K562 (cell line): ENCODE data around the gene OFD1. TPM values are rescaled to one million over a fixed set of nuclear protein-coding genes. Genes with fewer than 3 reads are reported as not detected.

Source experiments
- ATAC-seq: fragments of 200-7000 bp; cut with Tn5 transposase; 3 replicates; pipeline ENCODE4 v1.9.1; 2020; ENCODE audit warnings: moderate library complexity
- BruUV-seq: library from RNA; stranded (reverse); fragments of 400-500 nt; replicated peaks from 2 replicates; lab custom pipeline; 2021; lab: Mats Ljungman, UMichigan
- CTCF ChIA-PET: fragments of 300-600 bp; formaldehyde crosslinking; extraction: SDS; loops from one replicate; lab custom pipeline; 2021; ENCODE audit warnings: low intra/inter-chr PET ratio; lab: Yijun Ruan, JAX
- POLR2A ChIA-PET: fragments of 300-600, 350-650 bp; sonication (Branson Sonifier 250); formaldehyde crosslinking; extraction: SDS; loops from one replicate; lab custom pipeline; 2021; ENCODE audit warnings: antibody characterized with exemption, inconsistent platforms; lab: Yijun Ruan, JAX
- DNase-seq, 4 experiments: peaks; one replicate each; pipeline versions ENCODE4 v3.0.0 to v3.0.0-alpha.2; 2011 to 2018; ENCODE audit warnings: low spot score in 3 of 4, mixed read lengths in 3 of 4; ENCODE audit errors: extremely low read depth in 1 of 4
- FAIRE-seq: peaks from 2 replicates; lab custom pipeline; 2011; peaks lifted over from hg19 to GRCh38; lab: Jason Lieb, UNC
- H2AFZ ChIP-seq: 2 replicates; pipeline ENCODE4 v1.6.0; 2011; ENCODE audit warnings: low read depth, low read length, control low read depth, inconsistent platforms
- H3K27ac ChIP-seq: fragments of 200-600 bp; 3 replicates; pipeline ENCODE4 v1.8.0; 2011; ENCODE audit warnings: low read depth, mild to moderate bottlenecking, control low read depth, inconsistent platforms, low read length, moderate library complexity, mixed read lengths; ENCODE audit errors: extremely low read depth
- H3K27me3 ChIP-seq, 2 experiments: fragments of 300-600 bp in 1 of 2; 2 replicates in 1 of 2; 3 replicates in 1 of 2; pipeline versions ENCODE4 v1.6.0 to v1.8.0; 2011; ENCODE audit warnings: inconsistent platforms in 2 of 2, low read length in 2 of 2, mild to moderate bottlenecking in 1 of 2, mixed read lengths in 1 of 2, moderate library complexity in 1 of 2; ENCODE audit not compliant: control insufficient read depth in 2 of 2, insufficient read depth in 2 of 2
- H3K36me3 ChIP-seq: fragments of 300-600 bp; 3 replicates; pipeline ENCODE4 v1.8.0; 2011; ENCODE audit warnings: mild to moderate bottlenecking, low read length, inconsistent platforms; ENCODE audit not compliant: control insufficient read depth, insufficient read depth
- H3K4me1 ChIP-seq, 2 experiments: fragments of 200-600 bp in 1 of 2; replicated peaks in 1 of 2; 2 replicates in 1 of 2; 3 replicates in 1 of 2; pipeline versions ENCODE4 v1.5.1 to v1.8.0; 2011; ENCODE audit warnings: inconsistent platforms in 2 of 2, low read length in 2 of 2, mild to moderate bottlenecking in 1 of 2, mixed read lengths in 1 of 2, moderate library complexity in 1 of 2; ENCODE audit not compliant: control insufficient read depth in 2 of 2, insufficient read depth in 2 of 2
- H3K4me2 ChIP-seq: 2 replicates; pipeline ENCODE4 v1.6.1; 2011; ENCODE audit warnings: low read length, control low read depth, inconsistent platforms, mixed read lengths; ENCODE audit not compliant: insufficient read depth
- H3K4me3 ChIP-seq: fragments of 200-600 bp; sonication (generic), shearing (Covaris generic); 2 replicates; pipeline ENCODE4 v1.5.1; 2016; ENCODE audit warnings: control low read depth, inconsistent platforms
- H3K79me2 ChIP-seq: fragments of 200-600 bp; 3 replicates; pipeline ENCODE4 v1.8.0; 2011; ENCODE audit warnings: low read length, inconsistent platforms; ENCODE audit not compliant: control insufficient read depth, insufficient read depth
- H3K9ac ChIP-seq, 2 experiments: 2 replicates each; pipeline versions ENCODE4 v1.6.0 to v1.6.1; 2011; ENCODE audit warnings: low read depth in 2 of 2, low read length in 2 of 2, control low read depth in 1 of 2, inconsistent platforms in 1 of 2, mild to moderate bottlenecking in 1 of 2, mixed read lengths in 1 of 2; ENCODE audit not compliant: insufficient read depth in 1 of 2
- H3K9me1 ChIP-seq: one replicate; pipeline ENCODE4 v1.6.0; 2011; ENCODE audit warnings: inconsistent platforms, mild to moderate bottlenecking, low read length, moderate library complexity; ENCODE audit not compliant: control insufficient read depth, insufficient read depth
- H3K9me3 ChIP-seq: replicated peaks from 2 replicates; pipeline ENCODE4 v1.5.1; 2011; ENCODE audit warnings: low read depth, low read length, inconsistent platforms; ENCODE audit not compliant: control insufficient read depth, insufficient read depth
- H4K20me1 ChIP-seq: replicated peaks from 2 replicates; pipeline ENCODE4 v1.6.1; 2011; ENCODE audit warnings: low read length, inconsistent platforms, mixed read lengths; ENCODE audit not compliant: control insufficient read depth, insufficient read depth
- ARNT ChIP-seq, 2 experiments: fragments of 450-650 bp; IDR thresholded peaks; 2 replicates each; pipeline ENCODE4 v1.6.1; 2016; ENCODE audit warnings: mild to moderate bottlenecking in 1 of 2
- ATF1 ChIP-seq, 2 experiments: fragments of 450-650 bp in 1 of 2; IDR thresholded peaks; 2 replicates each; pipeline ENCODE4 v1.6.1; 2016; ENCODE audit warnings: missing compliant biosample characterization in 1 of 2, missing genetic modification characterization in 1 of 2
- CHD4 ChIP-seq: fragments of 200-600 bp; sonication (generic); IDR thresholded peaks from 3 replicates; pipeline ENCODE4 v1.6.1; 2012; ENCODE audit warnings: low read depth, mild to moderate bottlenecking, mixed read lengths, low read length, inconsistent platforms; ENCODE audit not compliant: insufficient read depth, insufficient replicate concordance, poor library complexity, severe bottlenecking
- ESRRB ChIP-seq: fragments of 250-450 bp; sonication (Bioruptor Pico); IDR thresholded peaks from 2 replicates; pipeline ENCODE4 v1.5.0; 2020; ENCODE audit warnings: mild to moderate bottlenecking, moderate library complexity, borderline replicate concordance
- MXI1 ChIP-seq: IDR thresholded peaks from 2 replicates; pipeline ENCODE4 v1.6.1; 2011; ENCODE audit warnings: low read depth, mild to moderate bottlenecking, improper control_type of control experiment, low read length
- NBN ChIP-seq: fragments of 450-650 bp; IDR thresholded peaks from 2 replicates; pipeline ENCODE4 v1.6.1; 2016; ENCODE audit warnings: low read depth, mild to moderate bottlenecking
- NCOA1 ChIP-seq: fragments of 450-650 bp; IDR thresholded peaks from 2 replicates; pipeline ENCODE4 v1.6.1; 2016; ENCODE audit warnings: low read depth
- SMARCB1 ChIP-seq: IDR thresholded peaks from 2 replicates; pipeline ENCODE4 v1.6.1; 2011; ENCODE audit warnings: improper control_type of control experiment, low read depth; ENCODE audit not compliant: insufficient read length
- STAG1 ChIP-seq: sonication (generic); formaldehyde crosslinking; IDR thresholded peaks from 2 replicates; pipeline ENCODE4 v1.5.0; 2020; ENCODE audit warnings: missing genetic modification reagents, borderline replicate concordance
- STAT5B ChIP-seq: fragments of 250-450 bp; sonication (Bioruptor Pico); IDR thresholded peaks from 2 replicates; pipeline ENCODE4 v1.8.0; 2021; ENCODE audit warnings: mild to moderate bottlenecking, inconsistent platforms
- SUPT5H ChIP-seq: fragments of 450-650 bp; IDR thresholded peaks from 2 replicates; pipeline ENCODE4 v1.6.1; 2016
- VEZF1 ChIP-seq: fragments of 200-800 bp; sonication (Bioruptor generic); IDR thresholded peaks from 2 replicates; pipeline ENCODE4 v1.6.1; 2017; ENCODE audit warnings: missing genetic modification characterization, missing compliant biosample characterization
- ZNF140 ChIP-seq: fragments of 250-450 bp; sonication (Bioruptor Pico); IDR thresholded peaks from 2 replicates; pipeline ENCODE4 v1.8.0; 2021; ENCODE audit warnings: moderate library complexity, mild to moderate bottlenecking, inconsistent platforms
- ZNF175 ChIP-seq: fragments of 200-800 bp; sonication (Bioruptor generic); IDR thresholded peaks from 2 replicates; pipeline ENCODE4 v1.6.1; 2016; ENCODE audit warnings: low read depth, mild to moderate bottlenecking, missing genetic modification characterization, missing compliant biosample characterization
- ZNF253 ChIP-seq: fragments of 250-450 bp; sonication (Bioruptor Pico); conservative IDR thresholded peaks from 2 replicates; pipeline ENCODE4 v1.6.1; 2021; ENCODE audit warnings: mild to moderate bottlenecking
- ZNF280B ChIP-seq: fragments of 250-450 bp; sonication (Bioruptor Pico); IDR thresholded peaks from 2 replicates; pipeline ENCODE4 v1.5.1; 2021; ENCODE audit warnings: mild to moderate bottlenecking
- WGBS: fragments of 100-300 bp; shearing (Covaris generic); methylation state at CpG from one replicate; pipeline ENCODE4 v1.1.6; 2016; ENCODE audit warnings: low coverage, mixed read lengths; ENCODE audit not compliant: insufficient coverage; ENCODE audit errors: missing lambda C conversion rate; 5-methylcytosine and 5-hydroxymethylcytosine counted together
- in situ Hi-C: fragments of 300-500 bp; cut with MboI; formaldehyde crosslinking; loops from 4 replicates; pipeline ENCODE4 v1.15.0; 2018; ENCODE audit warnings: inconsistent platforms, mixed read lengths
- intact Hi-C: fragments of 100-400 bp; cut with micrococcal nuclease; formaldehyde crosslinking; loops from 2 replicates; pipeline ENCODE4 v1.14.2; 2022
- polyA plus RNA-seq, 8 experiments: library from polyadenylated mRNA; depleted of rRNA in 4 of 8; stranded (reverse) in 5 of 8; unstranded in 3 of 8; fragments of >200 nt; fragmentation: Nextera tagmentation in 2 of 8; fragmentation: Illumina TruSeq in 1 of 8; extraction: Ambion mirVana in 2 of 8; extraction: Trizol in 1 of 8; gene quantifications; 2 replicates each; pipeline versions ENCODE4 v1.2.1 to v1.2.3, GENCODE V29; 2011 to 2014; ENCODE audit warnings: inconsistent platforms in 1 of 8, missing spikeins in 1 of 8
- total RNA-seq, 7 experiments: library from RNA; depleted of rRNA in 6 of 7; stranded (reverse); fragments of >200 nt in 6 of 7; fragmentation: Illumina TruSeq in 2 of 7; extraction: Trizol in 2 of 7; gene quantifications; 2 replicates each; pipeline versions ENCODE4 v1.2.1 to v1.2.3, GENCODE V29; 2011 to 2021; ENCODE audit warnings: low replicate concordance in 1 of 7

The OFD1 gene
- total and polyA plus RNA-seq, 9 of the 15 experiments (the other 6 are each of a cell fraction or from before 2014, with no cell fraction given) = 22.0 to 49.1 (median 30.2) TPM

GRCh38 chrX:13791559-13791958 is 57.0 kb downstream of the OFD1 start:
- 0% methylated on average over 2 of the region's 2 CpGs for WGBS
- Histone ChIP-seq H3K27me3 (peaks cover 0 to 4% of the 10 kb centered on the region in 2 experiments; a peak in 3 of 5 replicates), H3K4me1 (no peaks in the 10 kb centered on the region), H4K20me1 (no peaks in the 10 kb centered on the region), H2AFZ (no peak overlapping the region), H3K27ac (no peak overlapping the region), H3K79me2 (no peaks in the 10 kb centered on the region), H3K4me2 (no peak overlapping the region), H3K9ac (no peak overlapping the region), H3K9me1 (no peaks in the 10 kb centered on the region), H3K4me3 (no peak overlapping the region)
- ATAC-seq (no peak), FAIRE-seq (no peak)
- in situ Hi-C loops (no loop called here), intact Hi-C loops (no loop called here)
- CTCF ChIA-PET = no interaction called here
- POLR2A ChIA-PET = interaction anchor here (0.6 kb wide), 1 partner anchor 29 kb away, joined by 4 read pairs; no protein-coding TSS in a partner anchor
- no peak for TF ChIP-seq SMARCB1
- no peak for TF ChIP-seq ZNF280B (CRISPR knock-in tag)
- TF ChIP-seq ZNF253 (CRISPR knock-in tag) = no peak
- no peak for TF ChIP-seq ARNT (IDR thresholded peaks at IDR 0.05)
- no peak for TF ChIP-seq NBN
- no peak for TF ChIP-seq STAT5B (CRISPR knock-in tag)
- TF ChIP-seq ATF1 (CRISPR knock-in tag; IDR thresholded peaks at IDR 0.05) = no peak
- no peak for TF ChIP-seq ATF1 (tag; IDR thresholded peaks at IDR 0.05)
- TF ChIP-seq ZNF140 (CRISPR knock-in tag) = no peak
- no peak for TF ChIP-seq ZNF175
- TF ChIP-seq STAG1 (CRISPR knock-in tag) = no peak
- TF ChIP-seq VEZF1 (CRISPR knock-in tag) = no peak
- no peak for TF ChIP-seq NCOA1
- no peak for TF ChIP-seq MXI1
- TF ChIP-seq CHD4 = no peak
- TF ChIP-seq SUPT5H = no peak
- no peak for TF ChIP-seq ESRRB (CRISPR knock-in tag)
- TF ChIP-seq, all 486 proteins: peak for 0
- Histone ChIP-seq H3K36me3 (no peaks in the 10 kb centered on the region), H3K9me3 (no peaks in the 10 kb centered on the region)
- BruUV-seq = no TSS peak
- DNase-seq = no peak
